GM19035 (cell line): ENCODE data around the gene TOR1B.

Source experiments
- ATAC-seq: cut with Tn5 transposase; IDR thresholded peaks from one replicate; pipeline ENCODE4 v1.9.1; 2021; ENCODE audit not compliant: unreplicated experiment

The TOR1B gene

DNA sequence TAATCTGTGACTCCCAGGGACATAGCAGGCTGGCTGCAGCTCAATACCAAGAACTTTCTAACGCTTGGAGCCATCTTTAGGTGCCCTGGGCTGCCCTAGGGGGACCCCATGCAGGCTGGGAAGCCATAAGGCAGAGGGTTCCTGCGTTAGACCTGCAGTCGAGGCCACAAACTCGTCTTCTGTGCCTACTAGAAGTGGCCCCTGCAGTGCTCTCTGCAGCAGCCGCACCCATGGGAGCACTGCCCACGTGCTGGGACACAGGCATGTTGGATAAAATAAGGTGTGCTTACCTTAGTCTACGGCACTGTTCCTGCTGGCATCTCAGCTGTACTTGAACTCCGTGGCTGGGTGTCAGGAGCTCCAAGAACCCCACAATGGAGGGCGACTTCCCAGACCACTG is 9.4 kb downstream of the TOR1B start:
- no peak for ATAC-seq

GRCh38 chr9:129813661-129814060 is 10.7 kb downstream of the TOR1B start:
- ATAC-seq: no peak

DNA sequence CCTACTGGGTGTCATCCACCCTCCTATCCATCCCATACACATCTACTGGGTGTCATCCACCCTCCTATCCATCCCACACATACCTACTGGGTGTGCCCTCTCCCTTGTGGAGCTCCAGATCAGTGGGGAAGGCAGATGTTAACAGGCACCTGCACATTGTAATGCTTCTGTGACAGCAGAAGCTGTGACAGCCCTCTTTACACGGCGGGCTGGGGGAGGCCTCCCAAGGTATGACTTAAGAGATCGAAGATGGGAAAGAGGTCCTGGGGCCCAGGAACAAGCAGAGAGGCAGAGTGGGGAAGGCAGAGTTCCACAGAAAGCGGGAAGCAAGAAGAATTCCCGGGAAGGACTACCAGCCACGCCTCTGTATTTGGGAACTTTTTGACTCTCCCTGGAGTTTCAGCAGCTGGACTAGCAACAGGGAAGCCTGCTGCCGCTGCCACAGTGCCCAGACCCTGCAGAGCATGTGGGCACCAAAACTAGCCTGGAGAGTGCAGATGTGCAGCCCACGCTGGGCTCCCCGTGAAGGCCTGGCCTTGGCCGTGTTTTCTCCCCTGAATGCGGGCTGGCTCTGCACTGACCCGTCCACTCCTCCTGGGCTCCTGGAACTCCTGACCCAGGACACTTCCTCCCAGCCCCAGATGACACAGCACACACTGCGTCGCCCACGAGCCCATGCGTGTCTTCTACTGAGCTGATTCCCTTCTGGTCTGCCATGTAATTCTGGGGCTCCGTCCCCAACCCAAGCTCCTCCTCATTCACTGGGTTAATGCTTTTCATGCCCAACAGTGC is 11.6 kb downstream of the TOR1B start:
- no peak for ATAC-seq

DNA sequence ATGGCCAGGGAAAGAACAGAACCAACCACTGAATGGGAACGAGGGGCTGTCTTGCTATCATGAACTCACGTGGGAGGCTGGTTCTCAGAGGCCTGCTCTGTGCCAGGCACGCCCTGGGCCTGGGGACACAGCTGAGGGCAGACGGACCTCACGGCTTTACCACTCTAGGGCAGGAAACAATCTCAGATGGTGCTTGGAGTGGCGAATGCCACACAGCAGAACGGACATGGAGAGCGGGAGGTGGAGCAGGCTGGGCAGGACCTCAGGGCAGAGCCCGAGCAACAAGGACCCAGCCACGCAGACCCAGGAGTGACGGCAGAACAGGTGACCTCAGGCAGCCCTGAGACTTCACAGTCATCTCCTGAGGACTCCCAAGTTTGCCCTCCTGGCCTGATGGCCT is 12.3 kb downstream of the TOR1B start:
- ATAC-seq: no peak

DNA sequence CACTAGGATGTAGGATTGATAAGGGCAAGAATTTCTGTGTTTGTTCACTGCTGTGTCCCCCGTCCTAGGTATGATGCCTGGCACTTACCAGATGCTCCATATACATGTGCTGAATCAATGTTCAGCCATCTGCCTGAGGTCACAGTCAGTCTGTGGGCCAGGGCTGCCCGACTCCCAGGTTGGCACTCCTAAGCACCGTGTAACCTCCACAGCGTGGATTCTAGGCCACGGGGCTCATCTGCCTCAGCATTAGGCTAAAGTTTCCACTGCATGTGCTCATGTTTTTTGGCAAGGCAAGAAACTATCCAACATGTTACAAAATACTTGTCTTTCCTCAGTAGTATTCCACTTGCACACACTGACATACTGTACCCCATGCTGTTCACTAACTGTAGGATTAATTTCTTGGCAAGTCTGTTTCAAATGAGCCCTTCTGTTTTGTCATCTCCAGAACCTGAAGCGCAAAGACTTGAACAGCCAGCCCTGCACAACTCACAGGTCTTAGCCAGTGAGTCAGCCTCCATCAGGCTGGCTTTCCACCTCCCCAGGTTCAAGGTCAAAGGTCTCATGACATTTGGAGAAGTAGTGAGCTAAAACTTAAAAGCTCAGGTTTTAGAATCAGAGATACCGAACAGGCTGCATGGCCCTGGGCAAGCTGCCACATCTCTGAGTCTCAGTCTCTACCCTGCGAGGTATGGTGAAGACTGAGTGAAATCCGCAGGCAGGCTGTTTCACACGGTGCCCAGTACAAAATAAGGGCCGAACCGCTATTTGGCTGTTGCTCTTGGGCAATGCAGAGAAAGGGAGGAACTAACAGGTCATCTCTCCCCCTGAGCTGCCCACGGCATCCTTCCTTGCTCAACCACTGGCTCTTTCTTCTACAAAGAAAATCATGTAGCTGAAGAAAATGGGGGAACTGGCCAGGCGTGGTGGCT is 13.8 kb downstream of the TOR1B start:
- no peak for ATAC-seq

GRCh38 chr9:129822898-129823541 is 20.0 kb downstream of the TOR1B start:
- no peak for ATAC-seq

- no peak for ATAC-seq
Observed at GRCh38 chr9:129823542-129823934, 20.6 kb downstream of the TOR1B start.

GRCh38 chr9:129823935-129824601 is 21.1 kb downstream of the TOR1B start, which contains the start of gene TOR1A:
TSS of gene TOR1A (minus strand) at chr9:129824136. CDS start at chr9:129824085, 51 bp downstream.
- peak; percentile 94 for ATAC-seq

GRCh38 chr9:129826344-129826743 is 23.4 kb downstream of the TOR1B start:
- ATAC-seq: no peak

- ATAC-seq: no peak
Observed at GRCh38 chr9:129826759-129827158, 23.8 kb downstream of the TOR1B start.

DNA sequence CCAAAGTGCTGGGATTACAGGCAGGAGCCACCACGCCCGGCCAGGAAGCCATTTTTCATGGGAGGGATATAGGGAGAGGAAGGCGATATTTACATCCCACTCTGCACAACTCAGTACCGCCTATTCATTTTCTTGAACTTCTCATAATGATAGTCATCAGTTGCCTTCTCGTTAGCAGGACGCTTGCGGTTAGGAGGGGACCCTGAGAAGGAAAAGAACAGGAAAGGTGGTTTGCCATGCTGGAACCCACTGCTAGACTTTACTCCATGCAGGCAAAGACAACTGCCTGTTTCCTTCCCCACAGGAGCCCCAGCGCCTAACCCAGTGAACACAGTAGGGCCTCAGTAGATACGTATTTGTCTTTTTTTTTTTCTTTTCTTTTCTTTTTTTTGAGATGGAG is 25.1 kb downstream of the TOR1B start:
- no peak for ATAC-seq

DNA sequence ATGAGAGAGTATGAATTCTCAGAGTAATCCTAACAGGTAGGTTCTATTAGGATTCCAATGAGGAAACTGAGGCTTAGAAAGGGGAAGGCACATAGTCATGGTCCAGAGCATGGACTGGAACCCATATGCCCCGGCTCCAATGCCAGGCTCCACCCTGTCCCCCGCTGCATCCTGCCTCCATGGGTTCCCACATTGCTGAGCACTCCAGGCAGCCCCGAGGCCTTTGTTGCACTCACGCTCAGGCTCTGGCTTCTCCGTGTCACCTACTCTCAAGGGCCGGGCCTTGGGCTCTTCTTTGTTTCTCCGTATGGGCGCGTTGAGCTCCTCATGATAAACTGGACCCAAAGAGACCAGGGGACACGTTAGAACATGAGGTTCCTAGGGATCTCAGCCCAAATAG is 26.0 kb downstream of the TOR1B start:
- no peak for ATAC-seq

DNA sequence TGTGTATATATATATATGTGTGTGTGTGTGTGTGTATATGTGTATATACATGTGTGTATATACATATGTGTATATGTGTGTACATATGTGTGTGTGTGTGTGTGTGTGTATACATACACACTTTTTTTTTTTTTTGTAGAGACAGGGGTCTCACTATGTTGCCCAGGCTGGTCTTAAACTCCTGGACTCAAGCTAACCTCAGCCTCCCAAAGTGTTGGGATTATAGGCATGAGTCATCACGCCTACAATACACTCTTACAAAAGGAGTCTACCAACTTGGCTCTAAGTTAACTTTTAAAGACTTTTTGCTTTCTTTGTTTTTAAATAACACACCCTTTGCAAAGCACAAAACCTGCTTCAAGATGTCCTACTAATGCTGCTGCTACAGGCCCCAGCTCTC is 30.0 kb downstream of the TOR1B start:
- no peak for ATAC-seq

- ATAC-seq: peak; percentile 23
Observed at GRCh38 chr9:129834489-129835127, 31.6 kb downstream of the TOR1B start.

DNA sequence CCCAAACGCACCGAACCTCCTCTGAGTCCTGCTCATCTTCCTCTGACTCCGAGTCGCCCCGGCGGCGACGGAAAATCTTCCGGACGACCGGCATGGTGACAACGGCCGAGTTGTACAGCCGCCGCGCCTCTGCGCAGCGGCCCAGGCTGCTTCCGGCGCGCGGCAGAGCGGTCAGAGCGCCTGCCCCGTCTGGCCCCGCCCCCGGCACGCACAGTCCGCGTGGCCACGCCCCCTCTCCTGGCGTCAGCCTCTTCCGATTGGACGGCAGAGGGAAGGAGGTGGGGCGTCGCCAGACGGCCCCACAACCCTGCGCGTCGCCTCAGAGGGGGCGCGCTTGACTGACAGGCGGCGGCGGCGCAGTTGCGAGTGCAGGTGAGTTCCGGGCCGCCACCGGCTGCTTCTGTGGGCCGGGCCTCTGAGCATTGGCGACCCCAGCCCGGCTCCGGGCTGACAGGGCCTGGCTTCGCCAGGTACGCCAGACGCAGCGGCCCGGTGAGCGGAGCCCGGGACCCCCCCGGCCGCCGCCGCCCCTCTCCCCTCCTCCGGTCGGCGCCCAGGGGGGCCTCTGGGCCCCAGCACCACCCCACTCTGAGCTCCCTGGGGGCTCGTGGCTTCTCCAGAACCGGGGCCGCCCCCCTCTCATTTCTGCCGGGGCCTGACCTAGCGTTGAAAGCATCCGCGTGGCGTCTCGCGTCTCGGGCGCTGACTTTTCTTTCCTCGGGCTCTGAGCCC is 32.3 kb downstream of the TOR1B start, which contains the start of the genes C9orf78 and USP20:
C9orf78 (minus strand) TSS at position 148 of the 732 bp plus-strand sequence; CDS start at position 94, 54 bp downstream.
USP20 (plus strand) TSS at position 331 of the 732 bp plus-strand sequence. CDS start 17,098 bp downstream, outside the sequence.
- peak; percentile 89 for ATAC-seq

DNA sequence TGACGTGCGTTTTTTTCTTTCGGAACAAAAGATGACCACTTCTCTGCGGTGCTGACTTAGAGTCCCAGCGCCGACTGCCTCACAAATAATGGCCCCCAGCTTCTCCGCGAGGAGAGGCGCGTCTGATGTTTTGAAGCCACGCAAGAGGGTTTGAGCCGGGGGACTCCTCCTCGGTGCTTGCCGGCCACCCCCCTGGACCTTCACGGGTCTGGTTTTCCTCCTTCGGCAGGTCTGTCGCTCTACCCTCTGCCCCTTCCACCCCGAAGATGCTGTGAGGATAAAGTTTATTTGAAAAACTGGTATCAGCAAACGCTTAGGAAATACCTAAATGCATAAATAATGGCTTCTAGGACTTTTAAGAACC is 32.9 kb downstream of the TOR1B start:
- peak; percentile 3 for ATAC-seq

- ATAC-seq: no peak
Observed at GRCh38 chr9:129836311-129837007, 33.5 kb downstream of the TOR1B start.

GRCh38 chr9:129838707-129839259 is 35.8 kb downstream of the TOR1B start:
- no peak for ATAC-seq
